HL-60/S4 (cell line): ENCODE measurements around the gene ZCCHC24.
"Not testable (repeated sequence)": the region's sequence is repeated elsewhere in the genome, so short reads cannot be mapped to it uniquely, and the experiment has no call there.

Experiments
- in situ Hi-C: fragments of 300-500 bp; cut with MboI; formaldehyde crosslinking; loops from 2 replicates; pipeline ENCODE4 v1.14.3; 2022; ENCODE audit warnings: low sequenced_read_pairs

Gene ZCCHC24

GRCh38 chr10:79335470-79336235, 109.8 kb downstream of the ZCCHC24 start:
- in situ Hi-C loops, result no loop called here

DNA sequence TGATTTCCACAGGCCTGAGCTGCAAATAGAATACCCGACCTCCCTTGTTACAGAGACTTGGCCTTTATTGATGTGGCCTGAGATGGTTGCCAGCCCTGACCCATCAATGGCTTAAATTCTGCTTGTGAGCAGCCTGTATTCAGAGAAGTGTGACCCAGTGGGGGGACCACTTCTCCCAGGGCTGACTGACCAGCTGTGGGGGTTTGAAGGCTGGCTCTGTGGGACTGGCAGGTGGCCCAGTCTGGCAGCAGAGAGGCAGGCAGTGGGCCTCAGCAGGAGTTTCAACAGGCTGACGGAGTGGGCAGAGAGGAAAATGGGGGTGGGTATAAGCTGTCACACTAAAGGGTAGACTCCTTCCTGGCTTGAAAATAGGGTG, 110.3 kb downstream of the ZCCHC24 start:
- in situ Hi-C loops, result no loop called here

- in situ Hi-C loops, result no loop called here
Observed at GRCh38 chr10:79334573-79334972, 110.9 kb downstream of the ZCCHC24 start.

DNA sequence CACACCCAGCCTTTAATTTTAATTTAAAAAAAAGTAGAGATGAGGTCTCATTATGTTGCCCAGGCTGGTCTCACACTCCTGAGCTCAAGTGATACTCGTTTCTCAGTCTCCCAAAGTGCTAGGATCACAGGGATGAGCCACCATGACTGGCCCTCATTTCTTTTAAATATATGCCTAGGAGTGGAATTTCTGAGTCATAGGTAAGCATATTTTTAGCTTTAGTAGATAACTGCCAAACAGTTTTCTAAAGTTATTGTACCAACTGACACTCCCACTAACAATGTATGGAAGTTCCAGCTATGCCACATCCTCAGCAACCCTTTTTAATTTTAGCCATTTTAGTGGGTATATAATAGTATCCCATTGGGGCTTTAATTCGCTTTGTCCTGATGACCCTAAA, 111.9 kb downstream of the ZCCHC24 start:
- in situ Hi-C loops, result no loop called here

- in situ Hi-C loops, result not testable (repeated sequence)
Observed at GRCh38 chr10:79332610-79333315, 112.7 kb downstream of the ZCCHC24 start.
